ENCODE measurements around the gene MKI67.

DNA sequence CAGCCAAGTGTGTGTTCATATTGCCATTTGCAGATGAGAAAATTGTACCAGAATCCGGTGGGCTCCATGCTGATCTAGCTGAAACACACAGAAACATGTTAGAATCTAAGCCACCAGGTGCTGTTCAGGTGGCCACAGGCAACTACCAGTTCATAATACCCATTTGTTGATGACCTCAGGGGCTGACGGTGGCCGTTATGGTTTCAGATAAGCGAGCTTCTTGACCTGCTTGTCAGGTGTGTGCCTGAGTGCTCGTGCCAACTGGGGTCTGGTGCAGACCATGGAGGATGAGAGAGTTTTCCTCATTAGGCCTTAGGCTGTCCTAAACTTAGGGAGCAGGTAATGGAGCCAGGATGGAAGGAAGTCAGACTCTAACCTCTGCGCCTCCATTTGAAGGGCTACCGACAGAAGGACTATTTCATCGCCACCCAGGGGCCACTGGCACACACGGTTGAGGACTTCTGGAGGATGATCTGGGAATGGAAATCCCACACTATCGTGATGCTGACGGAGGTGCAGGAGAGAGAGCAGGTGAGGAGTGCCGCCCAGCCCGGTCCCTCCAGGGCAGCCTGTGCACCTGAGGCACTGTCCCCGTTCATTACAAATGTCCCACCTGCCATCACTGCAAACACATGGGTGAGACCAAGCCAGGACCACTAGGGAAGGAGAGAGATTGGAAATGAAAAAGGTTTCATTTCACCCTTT is 53.1 kb downstream of the MKI67 start:
- TF ChIP-seq, protein P1, sequence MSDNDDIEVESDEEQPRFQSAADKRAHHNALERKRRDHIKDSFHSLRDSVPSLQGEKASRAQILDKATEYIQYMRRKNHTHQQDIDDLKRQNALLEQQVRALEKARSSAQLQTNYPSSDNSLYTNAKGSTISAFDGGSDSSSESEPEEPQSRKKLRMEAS (IDR thresholded peaks at IDR 0.05) = no peak
- TF ChIP-seq, protein P2, sequence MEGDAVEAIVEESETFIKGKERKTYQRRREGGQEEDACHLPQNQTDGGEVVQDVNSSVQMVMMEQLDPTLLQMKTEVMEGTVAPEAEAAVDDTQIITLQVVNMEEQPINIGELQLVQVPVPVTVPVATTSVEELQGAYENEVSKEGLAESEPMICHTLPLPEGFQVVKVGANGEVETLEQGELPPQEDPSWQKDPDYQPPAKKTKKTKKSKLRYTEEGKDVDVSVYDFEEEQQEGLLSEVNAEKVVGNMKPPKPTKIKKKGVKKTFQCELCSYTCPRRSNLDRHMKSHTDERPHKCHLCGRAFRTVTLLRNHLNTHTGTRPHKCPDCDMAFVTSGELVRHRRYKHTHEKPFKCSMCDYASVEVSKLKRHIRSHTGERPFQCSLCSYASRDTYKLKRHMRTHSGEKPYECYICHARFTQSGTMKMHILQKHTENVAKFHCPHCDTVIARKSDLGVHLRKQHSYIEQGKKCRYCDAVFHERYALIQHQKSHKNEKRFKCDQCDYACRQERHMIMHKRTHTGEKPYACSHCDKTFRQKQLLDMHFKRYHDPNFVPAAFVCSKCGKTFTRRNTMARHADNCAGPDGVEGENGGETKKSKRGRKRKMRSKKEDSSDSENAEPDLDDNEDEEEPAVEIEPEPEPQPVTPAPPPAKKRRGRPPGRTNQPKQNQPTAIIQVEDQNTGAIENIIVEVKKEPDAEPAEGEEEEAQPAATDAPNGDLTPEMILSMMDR (IDR thresholded peaks at IDR 0.05) = no peak
- TF ChIP-seq SMC3 (IDR thresholded peaks at IDR 0.05) (no peak), USF2 (IDR thresholded peaks at IDR 0.05) (no peak), RNF2 (IDR thresholded peaks at IDR 0.05; ENCODE audit: borderline replicate concordance, low read depth) (no peak), E2F6 (IDR thresholded peaks at IDR 0.05; ENCODE audit: borderline replicate concordance, low read depth) (no peak)
- TF ChIP-seq, protein P3, sequence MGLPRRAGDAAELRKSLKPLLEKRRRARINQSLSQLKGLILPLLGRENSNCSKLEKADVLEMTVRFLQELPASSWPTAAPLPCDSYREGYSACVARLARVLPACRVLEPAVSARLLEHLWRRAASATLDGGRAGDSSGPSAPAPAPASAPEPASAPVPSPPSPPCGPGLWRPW (IDR thresholded peaks at IDR 0.05) = no peak
- TF ChIP-seq, protein P4, sequence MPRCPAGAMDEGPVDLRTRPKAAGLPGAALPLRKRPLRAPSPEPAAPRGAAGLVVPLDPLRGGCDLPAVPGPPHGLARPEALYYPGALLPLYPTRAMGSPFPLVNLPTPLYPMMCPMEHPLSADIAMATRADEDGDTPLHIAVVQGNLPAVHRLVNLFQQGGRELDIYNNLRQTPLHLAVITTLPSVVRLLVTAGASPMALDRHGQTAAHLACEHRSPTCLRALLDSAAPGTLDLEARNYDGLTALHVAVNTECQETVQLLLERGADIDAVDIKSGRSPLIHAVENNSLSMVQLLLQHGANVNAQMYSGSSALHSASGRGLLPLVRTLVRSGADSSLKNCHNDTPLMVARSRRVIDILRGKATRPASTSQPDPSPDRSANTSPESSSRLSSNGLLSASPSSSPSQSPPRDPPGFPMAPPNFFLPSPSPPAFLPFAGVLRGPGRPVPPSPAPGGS (IDR thresholded peaks at IDR 0.05) = no peak
